Measurements from ENCODE around the gene IL18R1. TPM values are rescaled to one million over a fixed set of nuclear protein-coding genes. Genes with fewer than 3 reads are reported as not detected.

Gene IL18R1
- total RNA-seq, 1 donor from 2014 or later: 5.3 TPM

- H3K27me3 ChIP-seq (ENCODE audit: control insufficient read depth, insufficient read depth, low read length): no peaks in the 10 kb centered on the region
- TF ChIP-seq CTCF (IDR thresholded peaks at IDR 0.05; ENCODE audit: insufficient read depth, low read length, severe bottlenecking): no peak
- no peaks in the 10 kb centered on the region for H3K36me3 ChIP-seq (ENCODE audit: control insufficient read depth, insufficient read depth, low read length)
- no peak for FAIRE-seq
- no peak overlapping the region for H3K4me3 ChIP-seq (ENCODE audit: low read depth, low read length)
- no peak for DNase-seq (ENCODE audit: low read depth)
These were observed 9.0 kb upstream of the IL18R1 start for GRCh38 chr2:102346381-102347130.

- no peak for DNase-seq (ENCODE audit: low read depth)
- Histone ChIP-seq H3K36me3 (ENCODE audit: control insufficient read depth, insufficient read depth, low read length) (no peaks in the 10 kb centered on the region), H3K4me3 (ENCODE audit: low read depth, low read length) (no peak overlapping the region), H3K27me3 (ENCODE audit: control insufficient read depth, insufficient read depth, low read length) (no peaks in the 10 kb centered on the region)
- FAIRE-seq: peak; percentile 83
- no peak for TF ChIP-seq CTCF (IDR thresholded peaks at IDR 0.05; ENCODE audit: insufficient read depth, low read length, severe bottlenecking)
These were observed 5.3 kb upstream of the IL18R1 start for GRCh38 chr2:102350137-102350793.

- FAIRE-seq (no peak), DNase-seq (ENCODE audit: low read depth) (peak; percentile 3)
- TF ChIP-seq CTCF (IDR thresholded peaks at IDR 0.05; ENCODE audit: insufficient read depth, low read length, severe bottlenecking): no peak
These were observed 751 bp downstream of the IL18R1 start for GRCh38 chr2:102356381-102356712.

GRCh38 chr2:102356741-102357140 lies 1.1 kb downstream of the IL18R1 start:
- H3K27me3 ChIP-seq (ENCODE audit: control insufficient read depth, insufficient read depth, low read length): no peaks in the 10 kb centered on the region
- no peak for TF ChIP-seq CTCF (IDR thresholded peaks at IDR 0.05; ENCODE audit: insufficient read depth, low read length, severe bottlenecking)
- FAIRE-seq (no peak), DNase-seq (ENCODE audit: low read depth) (no peak)
- no peaks in the 10 kb centered on the region for H3K36me3 ChIP-seq (ENCODE audit: control insufficient read depth, insufficient read depth, low read length)
- H3K4me3 ChIP-seq (ENCODE audit: low read depth, low read length): no peak overlapping the region

More at GRCh38 chr2:102356381-102356712, 751 bp downstream of the IL18R1 start:
- peak overlapping the region; percentile 62 for H3K4me3 ChIP-seq (ENCODE audit: low read depth, low read length)
- no peaks in the 10 kb centered on the region for H3K27me3 ChIP-seq (ENCODE audit: control insufficient read depth, insufficient read depth, low read length)
- H3K36me3 ChIP-seq (ENCODE audit: control insufficient read depth, insufficient read depth, low read length): no peaks in the 10 kb centered on the region

GRCh38 chr2:102357937-102358336 lies 2.3 kb downstream of the IL18R1 start:
- no peak for TF ChIP-seq CTCF (IDR thresholded peaks at IDR 0.05; ENCODE audit: insufficient read depth, low read length, severe bottlenecking)
- no peak for DNase-seq (ENCODE audit: low read depth)
- no peaks in the 10 kb centered on the region for H3K27me3 ChIP-seq (ENCODE audit: control insufficient read depth, insufficient read depth, low read length)
- H3K4me3 ChIP-seq (ENCODE audit: low read depth, low read length): no peak overlapping the region
- FAIRE-seq: no peak
- H3K36me3 ChIP-seq (ENCODE audit: control insufficient read depth, insufficient read depth, low read length): no peaks in the 10 kb centered on the region

Measured in bronchial epithelial cell (primary cell).